Hepatocyte (in vitro differentiated cells): ENCODE measurements around the gene C11orf91.

ENCODE experiments used
- EZH2 ChIP-seq: fragments of 200-600 bp; sonication (generic); IDR thresholded peaks from 2 replicates; pipeline ENCODE4 v1.6.1; 2016; ENCODE audit warnings: antibody characterized with exemption, mild to moderate bottlenecking, borderline replicate concordance
- TF ChIP-seq, protein P1 (sequence below): fragments of 200-600 bp; sonication (generic); IDR thresholded peaks from 2 replicates; pipeline ENCODE4 v1.5.1; 2016; ENCODE audit warnings: antibody characterized with exemption, mild to moderate bottlenecking; ENCODE audit not compliant: poor library complexity

DNA sequence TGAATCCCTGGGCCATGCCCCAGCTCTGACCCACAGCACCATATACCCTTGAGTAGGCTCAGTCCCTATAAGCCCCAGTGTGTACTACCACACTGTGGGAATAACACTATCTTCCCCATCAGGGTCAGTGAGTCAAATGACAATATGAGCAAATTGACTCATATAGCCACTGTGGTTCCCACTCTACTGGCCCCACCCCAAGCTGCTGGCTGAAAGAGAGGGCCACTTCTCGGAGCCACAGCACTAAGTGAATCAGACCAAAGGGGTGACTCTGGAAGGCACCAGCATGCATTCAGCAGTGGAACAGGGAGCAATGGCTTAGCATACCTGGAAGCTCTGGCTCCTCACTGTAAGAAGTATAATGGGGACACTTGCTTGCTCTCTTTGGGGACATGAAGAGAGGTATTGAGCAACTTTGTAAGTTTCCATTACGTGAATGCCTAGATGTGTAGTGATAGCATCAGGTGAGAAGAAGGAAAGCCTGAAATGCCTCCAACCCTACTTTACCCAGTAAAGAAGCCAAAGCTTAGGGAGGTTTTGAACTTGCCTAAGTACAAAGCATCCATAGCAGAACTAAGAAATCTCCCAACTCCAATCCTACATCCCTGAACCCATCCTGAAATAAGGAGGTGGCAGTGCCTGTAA lies 22.1 kb upstream of the C11orf91 start:
- TF ChIP-seq, protein P1, sequence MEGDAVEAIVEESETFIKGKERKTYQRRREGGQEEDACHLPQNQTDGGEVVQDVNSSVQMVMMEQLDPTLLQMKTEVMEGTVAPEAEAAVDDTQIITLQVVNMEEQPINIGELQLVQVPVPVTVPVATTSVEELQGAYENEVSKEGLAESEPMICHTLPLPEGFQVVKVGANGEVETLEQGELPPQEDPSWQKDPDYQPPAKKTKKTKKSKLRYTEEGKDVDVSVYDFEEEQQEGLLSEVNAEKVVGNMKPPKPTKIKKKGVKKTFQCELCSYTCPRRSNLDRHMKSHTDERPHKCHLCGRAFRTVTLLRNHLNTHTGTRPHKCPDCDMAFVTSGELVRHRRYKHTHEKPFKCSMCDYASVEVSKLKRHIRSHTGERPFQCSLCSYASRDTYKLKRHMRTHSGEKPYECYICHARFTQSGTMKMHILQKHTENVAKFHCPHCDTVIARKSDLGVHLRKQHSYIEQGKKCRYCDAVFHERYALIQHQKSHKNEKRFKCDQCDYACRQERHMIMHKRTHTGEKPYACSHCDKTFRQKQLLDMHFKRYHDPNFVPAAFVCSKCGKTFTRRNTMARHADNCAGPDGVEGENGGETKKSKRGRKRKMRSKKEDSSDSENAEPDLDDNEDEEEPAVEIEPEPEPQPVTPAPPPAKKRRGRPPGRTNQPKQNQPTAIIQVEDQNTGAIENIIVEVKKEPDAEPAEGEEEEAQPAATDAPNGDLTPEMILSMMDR = no peak
- no peak for TF ChIP-seq EZH2
